ENCODE results near the gene HERC2.
"Not testable (repeated sequence)": the region's sequence is repeated elsewhere in the genome, so short reads cannot be mapped to it uniquely, and the experiment has no call there.

- not testable (repeated sequence) for TF ChIP-seq SUZ12 (IDR thresholded peaks at IDR 0.05; ENCODE audit: extremely low read depth, insufficient read depth, insufficient read length); ZNF274 (IDR thresholded peaks at IDR 0.05; ENCODE audit: low read depth, low read length)
Observed at GRCh38 chr15:28318122-28318521, 3.9 kb downstream of the HERC2 start.
